Neuronal stem cell (in vitro differentiated cells): ENCODE data around the gene IRF2.
A peak's percentile ranks its signal among the peaks of the same experiment; 100 is the strongest.

ENCODE experiments used
- DNase-seq: peaks from one replicate; pipeline ENCODE4 v3.0.0-alpha.2; 2013; ENCODE audit warnings: low spot score
- H2AFZ ChIP-seq: one replicate; pipeline ENCODE4 v1.6.1; 2013; ENCODE audit warnings: mild to moderate bottlenecking, low read length, inconsistent platforms
- H2AK5ac ChIP-seq: 2 replicates; pipeline ENCODE4 v1.6.1; 2013; ENCODE audit warnings: low read depth, mild to moderate bottlenecking, inconsistent platforms, low read length, moderate library complexity, mixed read lengths
- H2BK120ac ChIP-seq: 2 replicates; pipeline ENCODE4 v1.6.1; 2013; ENCODE audit warnings: low read depth, mild to moderate bottlenecking, inconsistent platforms, low read length, moderate library complexity, mixed read lengths
- H2BK12ac ChIP-seq: one replicate; pipeline ENCODE4 v1.6.1; 2013; ENCODE audit warnings: low read length, inconsistent platforms
- H2BK15ac ChIP-seq: 2 replicates; pipeline ENCODE4 v1.6.1; 2013; ENCODE audit warnings: mild to moderate bottlenecking, low read length, inconsistent platforms, mixed read lengths
- H2BK5ac ChIP-seq: one replicate; pipeline ENCODE4 v1.6.1; 2013; ENCODE audit warnings: inconsistent platforms, mild to moderate bottlenecking, low read length, moderate library complexity
- H3K14ac ChIP-seq: one replicate; pipeline ENCODE4 v1.6.1; 2013; ENCODE audit warnings: low read length, inconsistent platforms
- H3K18ac ChIP-seq: 2 replicates; pipeline ENCODE4 v1.6.1; 2013; ENCODE audit warnings: low read length, inconsistent platforms
- H3K23ac ChIP-seq: 2 replicates; pipeline ENCODE4 v1.6.1; 2013; ENCODE audit warnings: low read depth, mild to moderate bottlenecking, mixed read lengths, low read length, inconsistent platforms; ENCODE audit not compliant: poor library complexity
- H3K27ac ChIP-seq: replicated peaks from 3 replicates; pipeline ENCODE4 v1.5.1; 2013; ENCODE audit warnings: low read length, inconsistent platforms
- H3K27me3 ChIP-seq, 3 experiments: 2 replicates each; pipeline ENCODE4 v1.6.1; 2013; ENCODE audit warnings: low read length in 3 of 3, mild to moderate bottlenecking in 2 of 3, inconsistent platforms in 1 of 3, low read depth in 1 of 3, mixed read lengths in 1 of 3, moderate library complexity in 1 of 3; ENCODE audit not compliant: control insufficient read depth in 3 of 3, insufficient read depth in 3 of 3
- H3K36me3 ChIP-seq, 2 donors: replicated peaks in 1 of 2; 2 replicates each; pipeline ENCODE4 v1.6.1; 2013; ENCODE audit warnings: low read length in 2 of 2; ENCODE audit not compliant: control insufficient read depth in 2 of 2, insufficient read depth in 2 of 2
- H3K4ac ChIP-seq: 2 replicates; pipeline ENCODE4 v1.6.1; 2013; ENCODE audit warnings: inconsistent platforms, mild to moderate bottlenecking, low read length, moderate library complexity
- H3K4me1 ChIP-seq, 2 donors: 1 replicate in 1 of 2; 2 replicates in 1 of 2; pipeline ENCODE4 v1.6.1; 2013; ENCODE audit warnings: low read length in 2 of 2, low read depth in 1 of 2; ENCODE audit not compliant: control insufficient read depth in 2 of 2, insufficient read depth in 1 of 2
- H3K4me2 ChIP-seq: one replicate; pipeline ENCODE4 v1.6.1; 2013; ENCODE audit warnings: mild to moderate bottlenecking, low read length, inconsistent platforms; ENCODE audit not compliant: insufficient read depth, poor library complexity, severe bottlenecking
- H3K4me3 ChIP-seq, 2 donors: 2 replicates each; pipeline ENCODE4 v1.5.1; 2013; ENCODE audit warnings: low read length in 2 of 2, mild to moderate bottlenecking in 2 of 2, inconsistent platforms in 1 of 2, moderate library complexity in 1 of 2
- H3K79me1 ChIP-seq: one replicate; pipeline ENCODE4 v1.6.1; 2013; ENCODE audit warnings: low read depth, mild to moderate bottlenecking, inconsistent platforms, low read length, moderate library complexity
- H3K9ac ChIP-seq: one replicate; pipeline ENCODE4 v1.6.1; 2013; ENCODE audit warnings: mild to moderate bottlenecking, low read depth, low read length, inconsistent platforms; ENCODE audit not compliant: poor library complexity
- H3K9me3 ChIP-seq, 2 donors: replicated peaks in 1 of 2; 2 replicates each; pipeline versions ENCODE3 to v1.6.1; 2013; ENCODE audit warnings: low read length in 2 of 2, mild to moderate bottlenecking in 2 of 2, inconsistent platforms in 1 of 2, low read depth in 1 of 2, mixed read lengths in 1 of 2, moderate library complexity in 1 of 2; ENCODE audit not compliant: control insufficient read depth in 2 of 2, insufficient read depth in 1 of 2
- H4K8ac ChIP-seq: one replicate; pipeline ENCODE4 v1.6.1; 2013; ENCODE audit warnings: low read depth, mild to moderate bottlenecking, inconsistent platforms, low read length, moderate library complexity
- H4K91ac ChIP-seq: one replicate; pipeline ENCODE4 v1.6.1; 2013; ENCODE audit warnings: low read length, low read depth, mild to moderate bottlenecking, inconsistent platforms; ENCODE audit not compliant: poor library complexity
- WGBS, 2 donors: extraction: QIAGEN DNeasy Blood & Tissue Kit; methylation state at CpG; one replicate each; pipeline ENCODE4 v1.1.7; 2013; ENCODE audit warnings: missing lambda C conversion rate in 2 of 2, mixed read lengths in 1 of 2; ENCODE audit not compliant: insufficient read length in 2 of 2, insufficient replicate concordance in 1 of 2; ENCODE audit errors: extremely low coverage in 2 of 2; 5-methylcytosine and 5-hydroxymethylcytosine counted together

The IRF2 gene

GRCh38 chr4:184363258-184363657 is 111.1 kb downstream of the IRF2 start:
- Histone ChIP-seq H3K27me3 (no peaks in the 10 kb centered on the region), H3K4me2 (no peak overlapping the region), H2BK12ac (no peak overlapping the region), H4K91ac (no peak overlapping the region), H3K27ac (no peak overlapping the region), H2BK120ac (no peak overlapping the region), H2BK5ac (no peak overlapping the region), H2AFZ (no peak overlapping the region), H3K9me3 (no peaks in the 10 kb centered on the region), H3K23ac (no peak overlapping the region), H3K18ac (no peak overlapping the region), H3K4ac (no peak overlapping the region), H3K14ac (no peak overlapping the region), H3K4me3 (no peak overlapping the region), H2AK5ac (no peak overlapping the region), H2BK15ac (no peak overlapping the region), H3K36me3 (no peaks in the 10 kb centered on the region), H4K8ac (no peak overlapping the region), H3K79me1 (no peaks in the 10 kb centered on the region), H3K9ac (no peak overlapping the region), H3K4me1 (no peaks in the 10 kb centered on the region)
- DNase-seq: no peak
- no CpG with 5 or more reads among the region's 6 CpGs for WGBS, 2 donors

DNA sequence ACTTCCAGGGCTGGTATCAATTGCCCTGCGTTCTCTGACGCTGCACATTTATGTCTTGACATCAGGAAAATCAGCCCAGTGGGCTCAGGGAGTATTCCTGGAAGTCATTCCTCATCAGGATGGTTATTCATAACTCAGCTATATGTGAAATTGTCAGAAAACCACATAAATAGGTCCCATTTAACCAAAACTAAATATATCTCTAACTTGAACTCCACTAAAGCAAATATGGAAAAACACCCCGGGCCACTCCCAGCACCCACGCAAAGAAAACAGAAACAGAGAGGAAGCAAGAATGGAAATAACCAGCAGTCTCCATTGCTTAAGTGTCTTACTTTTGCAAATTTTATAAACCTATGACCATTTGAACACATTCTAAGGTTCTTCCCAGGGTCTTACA is 112.0 kb downstream of the IRF2 start:
- Histone ChIP-seq H2BK15ac (no peak overlapping the region), H4K91ac (no peak overlapping the region), H3K14ac (no peak overlapping the region), H2AFZ (no peak overlapping the region), H2BK5ac (no peak overlapping the region), H3K36me3 (no peaks in the 10 kb centered on the region), H3K23ac (no peak overlapping the region), H3K4ac (no peak overlapping the region), H3K4me1 (no peaks in the 10 kb centered on the region), H3K27ac (no peak overlapping the region), H3K18ac (no peak overlapping the region), H3K27me3 (no peaks in the 10 kb centered on the region), H3K9me3 (peaks cover 0 to 2% of the 10 kb centered on the region in 2 donors), H4K8ac (no peak overlapping the region), H3K9ac (no peak overlapping the region), H2BK12ac (no peak overlapping the region), H2AK5ac (no peak overlapping the region), H3K4me2 (no peak overlapping the region), H3K4me3 (no peak overlapping the region), H2BK120ac (no peak overlapping the region), H3K79me1 (no peaks in the 10 kb centered on the region)
- no CpG with 5 or more reads among the region's 4 CpGs for WGBS, 2 donors
- DNase-seq: no peak

DNA sequence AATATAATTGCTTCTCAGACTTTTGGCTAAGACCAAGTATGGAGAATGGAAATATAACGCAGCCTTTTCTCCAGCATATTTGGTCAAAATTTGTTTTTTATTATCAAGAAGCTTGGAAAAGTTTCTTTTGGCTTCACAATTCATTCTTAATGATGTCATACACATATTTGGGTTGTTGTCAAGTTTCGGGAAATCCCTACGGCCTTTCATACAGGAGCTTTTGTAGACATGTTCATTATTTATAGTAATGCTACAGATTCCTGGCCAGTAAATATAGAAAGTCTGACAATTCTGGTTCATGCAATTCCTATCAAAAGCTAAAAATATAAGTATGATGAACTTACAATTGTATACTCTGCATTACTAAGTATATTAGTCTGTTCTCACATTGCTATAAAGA is 112.9 kb downstream of the IRF2 start:
- Histone ChIP-seq H3K36me3 (no peaks in the 10 kb centered on the region), H3K9ac (no peak overlapping the region), H2AFZ (no peak overlapping the region)

DNA sequence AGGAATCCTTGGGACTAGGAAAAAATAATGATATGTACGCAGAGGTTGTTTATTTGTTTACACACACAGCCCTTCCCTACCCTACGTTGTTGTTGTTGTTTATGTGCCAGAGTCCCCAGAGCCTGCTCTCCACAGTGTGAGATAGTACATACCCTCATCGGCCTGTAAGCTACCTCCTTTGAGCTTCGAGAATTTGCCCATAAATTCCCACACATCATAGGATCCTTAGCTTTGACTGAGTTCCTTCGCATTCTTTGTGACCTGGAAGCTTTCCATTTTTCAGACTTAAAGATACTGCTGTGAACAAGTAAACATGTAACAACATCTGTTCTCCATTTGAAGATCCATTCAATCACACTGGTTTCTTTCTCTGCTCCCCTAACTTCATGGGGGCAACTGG is 114.5 kb downstream of the IRF2 start:
- no CpG with 5 or more reads among the region's 5 CpGs for WGBS, 2 donors
- Histone ChIP-seq H3K27ac (no peak overlapping the region), H2BK120ac (no peak overlapping the region), H4K8ac (no peak overlapping the region), H3K9ac (no peak overlapping the region), H2AFZ (peak overlapping the region; percentile 20), H2AK5ac (no peak overlapping the region), H3K9me3 (peaks cover 0 to 2% of the 10 kb centered on the region in 2 donors), H3K4me3 (no peak overlapping the region), H3K18ac (no peak overlapping the region), H3K4ac (no peak overlapping the region), H2BK15ac (no peak overlapping the region), H3K27me3 (no peaks in the 10 kb centered on the region), H2BK5ac (no peak overlapping the region), H3K4me1 (peaks cover 0 to 5% of the 10 kb centered on the region in 2 donors), H3K14ac (no peak overlapping the region), H3K79me1 (no peaks in the 10 kb centered on the region), H2BK12ac (no peak overlapping the region), H3K36me3 (no peaks in the 10 kb centered on the region), H4K91ac (no peak overlapping the region), H3K23ac (no peak overlapping the region), H3K4me2 (no peak overlapping the region)
- DNase-seq: no peak

More for the DNA sequence above, 112.9 kb downstream of the IRF2 start:
- no peak overlapping the region for H3K4ac ChIP-seq
- no peaks in the 10 kb centered on the region for H3K79me1 ChIP-seq
- H2BK5ac ChIP-seq: no peak overlapping the region
- no peak overlapping the region for H3K23ac ChIP-seq
- no peak overlapping the region for H3K4me2 ChIP-seq
- H3K9me3 ChIP-seq: peaks cover 0 to 2% of the 10 kb centered on the region in 2 donors
- H4K91ac ChIP-seq: no peak overlapping the region
- H3K4me3 ChIP-seq: no peak overlapping the region
- H2BK12ac ChIP-seq: no peak overlapping the region
- no peak overlapping the region for H2AK5ac ChIP-seq
- H3K18ac ChIP-seq: no peak overlapping the region
- no peak overlapping the region for H4K8ac ChIP-seq
- H3K14ac ChIP-seq: no peak overlapping the region
- no peak overlapping the region for H3K27ac ChIP-seq
- no CpG with 5 or more reads among the region's 3 CpGs for WGBS, 2 donors
- H2BK15ac ChIP-seq: no peak overlapping the region
- H2BK120ac ChIP-seq: no peak overlapping the region
- H3K4me1 ChIP-seq: no peaks in the 10 kb centered on the region
- DNase-seq: no peak
- no peaks in the 10 kb centered on the region for H3K27me3 ChIP-seq
